ENCODE data around the gene ATP9A. TPM values are rescaled to one million over a fixed set of nuclear protein-coding genes. Genes with fewer than 3 reads are reported as not detected.
"Not testable (repeated sequence)": the region's sequence is repeated elsewhere in the genome, so short reads cannot be mapped to it uniquely, and the experiment has no call there.

ATP9A gene
- polyA plus RNA-seq, 3 donors: 0.04 TPM; not detected in 2

GRCh38 chr20:51740838-51741237 lies 27.4 kb downstream of the ATP9A start:
- H3K9me3 Mint-ChIP-seq: peaks cover 0 to 1% (median 0%) of the 10 kb centered on the region in 7 donors
- H3K27me3 Mint-ChIP-seq (ENCODE audit: low read depth in 3 of 3): peaks cover 0 to 6% (median 0%) of the 10 kb centered on the region in 3 donors
- Histone ChIP-seq H3K27ac (ENCODE audit: low read depth in 1 of 2, low read length in 2 of 2) (no peak overlapping the region), H2AFZ (ENCODE audit: insufficient read depth, low read depth, low read length, poor library complexity, severe bottlenecking) (no peak overlapping the region), H3K9ac (ENCODE audit: insufficient read depth, low read length, poor library complexity, severe bottlenecking) (no peak overlapping the region), H3K9me3 (replicated peaks in 1 of 2; ENCODE audit: control insufficient read depth in 1 of 2, insufficient read depth in 1 of 2, low read length in 2 of 2) (no peaks in the 10 kb centered on the region), H3K4me3 (replicated peaks in 1 of 3; ENCODE audit: low read depth in 2 of 3, low read length in 3 of 3) (no peak overlapping the region), H3K79me2 (ENCODE audit: insufficient read depth, low read length) (no peaks in the 10 kb centered on the region), H4K20me1 (ENCODE audit: insufficient read depth, low read length) (no peaks in the 10 kb centered on the region), H3K4me2 (replicated peaks; ENCODE audit: extremely low read depth, low read length, poor library complexity, severe bottlenecking) (no peak overlapping the region), H3K27me3 (ENCODE audit: control insufficient read depth in 2 of 2, insufficient read depth in 2 of 2, low read length in 2 of 2) (no peaks in the 10 kb centered on the region), H3K36me3 (replicated peaks in 1 of 2; ENCODE audit: control insufficient read depth in 1 of 2, insufficient read depth in 2 of 2, low read length in 2 of 2) (no peaks in the 10 kb centered on the region), H3K4me1 (ENCODE audit: control insufficient read depth in 1 of 2, insufficient read depth in 2 of 2, low read length in 2 of 2) (no peaks in the 10 kb centered on the region)
- no peak for DNase-seq
- no peak overlapping the region for H3K27ac Mint-ChIP-seq
- H3K4me1 Mint-ChIP-seq: peaks cover 5% of the 10 kb centered on the region
- no peak overlapping the region for H3K4me3 Mint-ChIP-seq
- 92% methylated on average over 2 of the region's 3 CpGs for WGBS (ENCODE audit: insufficient coverage)
- intact Hi-C loops (cut with micrococcal nuclease): no loop called here
- no peaks in the 10 kb centered on the region for H3K36me3 Mint-ChIP-seq
- no peak for TF ChIP-seq CTCF (IDR thresholded peaks at IDR 0.05)

- H3K4me1 ChIP-seq (ENCODE audit: control insufficient read depth in 1 of 2, insufficient read depth in 2 of 2, low read length in 2 of 2); H3K9me3 ChIP-seq (replicated peaks in 1 of 2; ENCODE audit: control insufficient read depth in 1 of 2, insufficient read depth in 1 of 2, low read length in 2 of 2); DNase-seq; H3K27me3 ChIP-seq (ENCODE audit: control insufficient read depth in 2 of 2, insufficient read depth in 2 of 2, low read length in 2 of 2); H3K36me3 ChIP-seq (replicated peaks in 1 of 2; ENCODE audit: control insufficient read depth in 1 of 2, insufficient read depth in 2 of 2, low read length in 2 of 2); H3K9me3 Mint-ChIP-seq; H4K20me1 ChIP-seq (ENCODE audit: insufficient read depth, low read length); H3K27ac ChIP-seq (ENCODE audit: low read depth in 1 of 2, low read length in 2 of 2); H3K9ac ChIP-seq (ENCODE audit: insufficient read depth, low read length, poor library complexity, severe bottlenecking); intact Hi-C loops (cut with micrococcal nuclease); H3K36me3 Mint-ChIP-seq; H3K4me3 ChIP-seq (replicated peaks in 1 of 3; ENCODE audit: low read depth in 2 of 3, low read length in 3 of 3); H2AFZ ChIP-seq (ENCODE audit: insufficient read depth, low read depth, low read length, poor library complexity, severe bottlenecking); H3K4me2 ChIP-seq (replicated peaks; ENCODE audit: extremely low read depth, low read length, poor library complexity, severe bottlenecking); H3K27me3 Mint-ChIP-seq (ENCODE audit: low read depth in 3 of 3); H3K4me3 Mint-ChIP-seq; H3K27ac Mint-ChIP-seq; H3K79me2 ChIP-seq (ENCODE audit: insufficient read depth, low read length); H3K4me1 Mint-ChIP-seq: not testable (repeated sequence)
- WGBS (ENCODE audit: insufficient coverage): 85% methylated on average over 2 of the region's 7 CpGs
Observed at GRCh38 chr20:51740308-51740707, 27.9 kb downstream of the ATP9A start.
